Inferior parietal cortex (tissue), 1 donor: ENCODE data around the gene ELL.

Experiments
- DNase-seq: peaks from one replicate; pipeline ENCODE4 v3.0.0-alpha.2; 2016; ENCODE audit errors: extremely low spot score

ELL gene

DNA sequence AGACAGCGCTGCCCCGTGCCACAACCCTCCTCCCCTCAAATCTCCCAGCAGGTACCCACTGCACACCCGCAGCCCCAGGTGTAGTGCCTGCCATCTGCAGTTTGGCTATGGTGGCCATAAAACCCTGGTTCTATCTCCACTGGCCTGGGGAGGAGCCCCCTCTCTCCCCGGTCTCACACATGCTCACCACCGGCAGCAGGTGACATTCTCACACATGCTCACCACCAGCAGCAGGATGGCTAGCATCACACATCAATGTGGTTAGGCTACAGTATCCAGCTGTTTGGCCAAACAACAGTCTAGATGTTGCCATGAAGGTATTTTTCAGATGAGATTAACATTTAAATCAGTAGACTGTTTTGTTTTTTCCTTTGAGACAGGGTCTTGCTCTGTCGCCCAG lies 31.1 kb downstream of the ELL start:
- DNase-seq: no peak

DNA sequence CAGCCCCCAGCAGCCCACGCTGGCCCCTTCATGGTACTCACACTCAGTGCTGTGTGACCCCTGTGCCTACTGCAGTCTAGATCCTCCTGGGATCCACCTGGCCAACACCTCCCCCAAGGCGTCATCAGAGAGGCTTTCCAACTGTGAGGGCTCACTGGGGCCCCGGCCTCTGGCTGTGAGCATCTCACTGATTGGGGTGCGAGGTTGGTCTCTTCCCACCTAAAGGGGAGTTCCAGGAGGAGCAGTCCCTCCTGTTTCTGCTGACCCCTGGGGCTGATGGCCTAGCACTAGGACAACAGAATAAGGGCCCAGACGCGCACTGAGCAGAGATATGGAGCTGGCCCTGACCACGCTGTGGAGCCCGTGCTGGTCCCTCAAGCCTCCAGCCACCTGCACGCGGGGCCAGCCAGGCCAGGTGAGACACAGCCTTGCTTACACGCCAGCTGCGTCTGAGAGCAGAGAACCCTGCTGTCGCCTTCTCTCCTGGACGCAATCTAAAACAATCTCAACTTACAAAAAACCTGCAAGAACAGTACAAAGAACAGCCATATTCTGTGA lies 32.2 kb downstream of the ELL start:
- DNase-seq: no peak

DNA sequence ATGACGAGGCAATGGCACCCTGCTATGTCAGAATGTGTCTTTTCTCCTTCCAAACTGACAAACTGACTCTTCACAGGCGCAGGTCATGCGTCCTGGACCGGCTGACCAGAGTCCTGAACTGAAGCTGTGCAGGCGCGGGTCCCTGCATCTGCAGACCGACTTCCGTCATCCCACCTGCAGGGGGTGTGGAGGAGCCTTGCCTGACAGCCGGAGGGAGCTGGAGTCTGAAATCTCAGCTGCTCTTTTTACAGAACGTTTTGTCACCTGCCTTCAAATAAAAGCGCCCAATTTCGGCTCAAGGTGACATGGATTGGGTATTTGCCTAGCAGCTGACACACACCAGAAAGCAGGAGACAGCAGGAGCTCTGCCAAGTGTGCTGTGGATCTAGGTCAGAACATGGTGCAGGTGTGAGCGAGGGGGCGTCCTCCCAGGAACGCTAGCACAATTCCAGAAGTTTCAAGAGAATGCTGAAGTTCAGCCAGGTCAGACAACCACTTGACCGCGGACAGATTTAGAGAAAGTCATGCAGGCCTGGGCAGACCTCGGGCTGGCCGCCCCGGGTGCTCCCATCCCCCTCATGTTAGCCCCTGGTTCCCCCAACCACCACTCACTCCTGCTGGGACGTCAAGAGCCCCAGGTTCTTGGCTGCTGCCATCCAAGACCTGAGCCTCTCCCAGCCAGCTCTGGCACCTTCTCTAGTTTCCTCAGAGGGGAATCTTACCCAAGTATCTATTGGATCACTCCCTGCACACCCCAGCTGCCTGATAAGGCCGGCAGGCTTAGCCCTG lies 32.8 kb downstream of the ELL start:
- DNase-seq: no peak

DNA sequence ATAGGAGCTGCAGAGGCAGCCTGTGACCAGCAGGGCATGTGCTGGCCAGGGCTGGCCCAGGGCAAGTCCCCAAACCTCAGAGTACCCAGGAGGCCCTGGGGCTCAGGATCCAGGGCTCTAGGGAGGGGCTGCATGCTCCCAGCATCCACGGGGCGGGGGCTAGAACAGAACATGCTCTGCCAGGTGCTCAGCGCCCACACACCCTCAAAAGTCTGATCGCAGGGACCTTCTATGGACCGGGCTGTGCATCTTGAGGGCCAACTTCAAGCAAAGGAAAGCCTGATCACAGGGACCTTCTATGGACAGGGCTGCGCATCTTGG lies 33.5 kb downstream of the ELL start:
- DNase-seq: no peak

DNA sequence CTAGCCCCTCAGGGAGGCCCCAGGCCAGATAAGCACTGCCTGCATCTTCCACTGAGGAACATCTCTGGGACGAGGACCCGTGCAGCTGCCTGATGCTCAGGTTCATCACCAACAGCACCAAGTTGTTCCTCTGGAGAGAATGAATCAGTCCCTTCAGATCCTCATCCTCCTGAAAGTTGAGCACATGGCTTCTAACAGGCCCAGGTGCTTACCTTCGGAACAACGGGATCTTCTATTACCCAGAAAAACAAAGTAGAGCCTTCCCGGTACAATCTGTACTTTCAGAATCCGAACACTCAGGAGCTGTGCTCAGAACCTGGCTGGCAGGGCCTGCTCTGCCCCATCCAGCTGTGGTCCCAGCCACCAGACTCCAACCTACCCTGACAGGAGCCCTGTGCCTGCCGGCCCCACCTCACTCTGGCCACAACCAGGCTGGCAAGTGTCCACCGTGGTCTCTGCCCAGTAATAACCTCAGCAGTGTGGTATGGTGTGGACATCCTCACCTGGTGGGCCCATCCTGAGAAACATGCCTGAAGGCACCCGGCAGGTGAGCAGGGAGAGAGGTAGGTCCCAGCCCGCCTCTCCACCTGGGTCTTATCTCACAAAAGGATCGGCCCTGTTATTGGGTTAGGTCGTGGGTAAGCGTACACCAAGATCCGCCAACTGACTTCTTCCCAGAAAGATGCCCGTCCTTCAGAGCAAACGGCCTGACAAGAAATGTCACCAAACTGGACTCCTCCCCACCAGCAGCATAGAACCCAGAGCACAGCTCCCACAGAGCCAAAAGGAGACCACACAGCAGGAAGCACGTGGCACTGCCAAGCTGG lies 34.1 kb downstream of the ELL start:
- DNase-seq: no peak

DNA sequence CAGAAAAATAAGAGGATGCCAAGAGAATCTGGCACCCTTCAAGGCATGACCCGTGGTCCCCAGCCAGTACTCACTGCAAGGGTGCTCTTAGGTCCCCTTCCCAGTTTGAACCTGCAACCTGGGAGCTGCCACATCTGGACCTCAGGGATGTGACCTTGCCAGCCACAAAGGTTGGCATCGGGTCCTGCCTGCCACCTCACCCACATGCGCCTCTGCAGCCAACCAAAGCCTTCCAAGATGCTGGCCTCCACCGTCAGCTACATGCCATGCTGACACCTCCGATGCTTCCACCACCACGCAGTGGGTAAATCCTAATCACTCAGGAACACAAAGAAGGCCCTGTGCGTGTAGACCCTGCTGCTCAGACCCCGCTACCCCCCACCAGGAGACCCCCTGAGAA lies 35.1 kb downstream of the ELL start:
- DNase-seq: no peak

DNA sequence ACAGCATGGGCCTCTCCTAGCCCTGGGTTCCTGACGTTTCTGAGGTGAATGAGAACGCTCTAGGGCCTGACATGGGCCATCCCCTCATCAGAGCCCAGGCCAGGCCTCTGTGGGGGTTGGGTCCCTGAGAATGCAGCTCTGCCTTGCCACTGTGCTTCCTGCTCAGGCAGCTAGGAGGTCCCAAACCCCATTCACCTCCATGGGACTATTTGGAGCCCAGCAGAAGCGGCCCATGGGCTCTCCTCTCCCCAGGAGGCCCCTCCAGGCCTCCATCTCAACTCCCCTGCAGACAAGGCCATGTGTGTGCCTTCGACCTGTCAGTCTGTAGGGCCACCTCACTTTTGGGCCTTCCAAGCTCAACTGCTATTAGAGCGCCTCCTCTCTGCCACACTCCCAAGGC lies 36.9 kb downstream of the ELL start:
- DNase-seq: no peak

DNA sequence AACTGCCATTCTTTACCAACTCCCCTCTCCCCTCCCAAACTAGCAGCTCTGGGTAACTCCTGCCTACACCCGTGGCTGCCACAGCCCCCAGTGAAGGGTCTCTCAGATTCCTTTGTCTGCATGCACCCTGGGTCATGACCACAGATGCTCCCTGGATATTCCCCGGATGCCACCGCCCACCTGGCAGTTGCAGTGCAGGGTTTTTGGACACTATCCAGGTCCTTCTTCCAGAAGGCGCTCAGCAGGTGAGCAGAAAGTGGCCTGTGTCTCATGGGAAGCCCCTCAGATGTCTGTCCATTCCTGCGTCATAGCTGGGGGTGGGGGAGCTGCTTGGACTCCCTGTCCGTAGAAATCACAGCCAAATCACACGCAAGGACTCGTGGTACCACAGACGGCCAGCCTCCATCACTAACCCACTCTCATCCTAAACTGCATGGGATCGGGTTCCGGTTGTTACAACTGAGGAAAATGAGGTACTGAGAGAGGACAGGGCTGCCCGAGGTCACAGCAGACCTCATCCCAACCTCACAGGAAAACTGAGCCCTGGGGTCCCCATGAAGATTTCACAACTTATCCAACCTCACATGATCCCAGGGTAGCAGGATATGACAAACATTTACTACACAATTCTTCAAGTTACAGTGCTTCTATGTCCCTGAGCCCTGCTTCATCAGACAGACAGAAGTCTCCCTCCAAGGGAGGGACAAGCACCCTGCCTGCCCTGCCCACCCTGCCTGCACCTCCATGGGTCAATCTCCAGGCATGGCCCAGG lies 38.6 kb downstream of the ELL start:
- no peak for DNase-seq

DNA sequence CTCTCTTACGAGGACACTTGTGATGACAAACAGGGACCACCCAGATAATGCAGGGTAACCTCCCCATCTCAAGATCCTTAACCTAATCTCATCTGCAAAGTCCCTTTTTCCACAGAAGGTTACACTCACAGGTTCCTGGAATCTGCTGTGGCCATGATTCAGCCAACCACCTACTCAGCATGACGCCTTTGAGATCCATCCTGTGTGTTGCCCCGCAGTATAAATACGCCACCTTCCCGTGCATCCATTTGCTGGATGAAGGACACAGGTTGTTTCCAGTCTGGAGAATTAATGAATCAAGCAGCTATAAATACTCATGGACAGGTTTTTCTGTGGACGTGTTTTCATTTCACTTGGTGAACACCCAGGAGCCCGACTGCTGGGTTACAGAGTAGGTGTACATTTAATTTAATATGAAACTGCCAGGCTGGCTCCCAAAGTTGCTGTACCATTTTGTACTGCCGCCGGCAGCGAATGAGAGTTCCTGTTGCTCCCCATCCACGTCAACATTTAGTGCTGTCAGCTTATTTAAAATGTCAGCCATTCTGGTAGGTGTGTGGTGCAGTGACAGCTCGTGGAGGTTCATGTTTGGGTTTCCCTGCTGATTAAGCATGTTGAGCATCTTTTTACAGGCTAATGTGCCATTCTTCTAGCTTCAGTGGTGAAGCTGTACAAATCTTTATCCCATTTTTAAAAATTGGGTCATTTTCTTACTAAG lies 40.2 kb downstream of the ELL start:
- DNase-seq: no peak

DNA sequence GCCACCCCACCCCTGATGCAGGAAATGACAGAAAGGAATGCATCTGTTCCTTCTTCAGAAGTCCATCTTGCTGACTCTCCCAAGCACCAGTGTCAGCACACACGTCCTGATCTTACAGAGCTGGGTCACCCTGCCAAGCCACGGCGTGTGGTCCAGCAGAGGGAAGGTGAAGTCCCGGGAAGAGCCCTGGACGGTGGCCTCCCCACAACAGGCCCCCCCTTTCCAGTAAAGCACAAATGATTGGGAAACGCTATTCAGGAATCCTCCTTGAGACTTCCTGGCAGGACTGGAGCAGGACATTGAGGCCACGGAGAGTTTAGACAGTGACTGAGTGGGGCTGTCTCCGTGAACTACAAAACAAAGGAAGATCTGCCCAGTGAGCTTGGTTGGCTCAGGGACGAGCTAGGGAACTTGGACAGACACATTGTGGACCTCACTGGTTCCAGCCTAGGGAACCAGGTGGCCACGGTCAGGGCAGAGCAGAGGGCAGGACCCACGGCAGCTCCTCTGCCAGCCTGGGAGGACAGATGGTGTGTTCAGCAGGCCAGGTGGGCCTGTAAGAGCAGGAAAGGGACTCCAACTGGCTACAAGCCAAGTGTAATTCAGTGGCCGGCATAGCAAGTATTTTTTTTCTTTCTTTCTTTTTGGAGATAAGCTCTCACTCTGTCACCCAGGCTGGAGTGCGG lies 41.7 kb downstream of the ELL start:
- DNase-seq: no peak

DNA sequence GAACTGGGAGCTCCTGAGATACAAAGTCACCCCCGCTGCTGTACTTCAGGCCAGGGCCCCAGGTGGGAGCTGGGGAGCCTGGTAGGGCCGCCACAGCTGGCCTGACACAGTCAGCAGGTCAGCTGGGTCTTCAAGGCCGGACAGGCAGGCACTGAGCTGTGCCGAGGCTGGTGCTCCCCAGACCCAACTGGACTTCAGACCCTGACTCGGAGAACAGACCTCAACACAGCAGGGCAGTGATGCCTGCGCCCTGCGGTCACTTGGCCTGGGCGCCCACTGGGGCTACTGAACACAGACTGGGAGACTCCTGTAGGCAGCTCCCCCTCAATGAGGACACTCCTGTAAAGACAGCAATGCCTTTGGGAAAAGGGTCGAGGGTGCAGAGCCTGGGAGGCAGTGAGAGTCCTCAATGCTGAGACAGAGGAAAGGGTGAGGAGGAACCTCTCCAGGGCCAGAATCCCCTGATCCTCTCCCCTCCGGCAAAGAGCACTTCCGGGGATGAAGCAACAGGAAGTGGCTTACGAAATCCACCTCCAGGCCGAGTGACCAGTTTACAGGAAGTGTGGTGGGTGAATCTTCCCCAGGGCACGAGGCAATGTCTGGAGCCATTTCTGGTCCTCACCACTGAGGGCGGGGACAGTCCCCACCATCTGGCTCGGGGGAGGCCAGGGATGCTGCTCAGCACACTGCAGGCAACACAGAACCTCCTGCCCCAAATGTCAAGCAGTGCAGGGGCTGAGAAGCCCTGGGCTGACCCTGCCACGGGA lies 43.1 kb downstream of the ELL start:
- peak; percentile 42 for DNase-seq

DNA sequence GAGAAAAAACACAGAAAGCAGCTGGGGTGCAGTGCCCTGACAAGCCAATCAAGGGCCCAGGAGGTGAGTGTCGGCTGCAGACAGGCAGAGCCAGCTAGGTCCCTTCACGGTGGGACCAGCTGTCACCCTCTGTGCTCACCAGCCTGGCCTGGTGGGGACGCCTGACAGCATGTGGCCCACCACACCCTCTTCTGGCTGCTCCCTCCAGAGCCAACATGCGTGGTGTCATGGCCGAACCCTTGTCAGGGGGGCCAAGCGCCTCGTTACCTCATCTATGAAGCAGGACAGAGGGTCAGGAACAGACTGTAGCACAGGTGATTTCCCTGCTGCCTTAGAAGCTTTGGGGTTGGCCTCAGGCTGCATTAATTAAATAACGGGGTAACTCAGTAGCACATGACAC lies 43.9 kb downstream of the ELL start:
- DNase-seq: no peak

DNA sequence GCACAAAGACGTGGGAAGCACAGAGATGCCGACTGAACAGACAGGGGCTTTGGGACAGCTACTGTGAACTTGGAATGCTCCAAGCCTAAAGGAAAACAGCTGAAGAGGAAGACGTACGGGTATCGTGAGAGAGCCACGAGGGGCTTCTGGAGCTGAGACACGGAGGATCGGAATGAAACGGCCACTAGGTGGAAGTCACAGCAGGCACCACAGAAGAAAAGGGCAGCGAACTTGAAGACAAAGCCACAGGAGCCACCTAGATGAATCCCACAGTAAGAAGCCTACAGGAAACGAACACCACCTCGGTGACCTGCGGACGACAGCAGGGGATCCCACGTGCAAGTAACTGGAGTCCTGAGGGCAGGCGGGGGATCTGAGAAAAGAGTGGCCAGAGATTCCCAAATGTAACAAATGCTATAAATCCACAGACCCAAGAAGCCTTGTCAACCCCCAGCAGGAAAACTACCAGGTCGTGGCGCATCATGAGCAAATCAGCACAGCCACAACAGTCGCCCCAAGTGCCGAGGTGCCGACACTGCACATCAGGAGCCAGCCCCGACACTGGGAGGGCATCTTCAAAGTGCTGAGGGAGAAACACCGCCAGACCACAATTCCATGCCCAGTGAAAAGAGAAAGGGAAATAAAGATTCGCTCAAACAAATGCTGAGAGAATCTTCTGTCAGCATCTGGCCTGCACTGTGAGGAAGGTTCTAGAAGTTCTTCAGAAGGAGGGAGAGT lies 44.7 kb downstream of the ELL start:
- no peak for DNase-seq

DNA sequence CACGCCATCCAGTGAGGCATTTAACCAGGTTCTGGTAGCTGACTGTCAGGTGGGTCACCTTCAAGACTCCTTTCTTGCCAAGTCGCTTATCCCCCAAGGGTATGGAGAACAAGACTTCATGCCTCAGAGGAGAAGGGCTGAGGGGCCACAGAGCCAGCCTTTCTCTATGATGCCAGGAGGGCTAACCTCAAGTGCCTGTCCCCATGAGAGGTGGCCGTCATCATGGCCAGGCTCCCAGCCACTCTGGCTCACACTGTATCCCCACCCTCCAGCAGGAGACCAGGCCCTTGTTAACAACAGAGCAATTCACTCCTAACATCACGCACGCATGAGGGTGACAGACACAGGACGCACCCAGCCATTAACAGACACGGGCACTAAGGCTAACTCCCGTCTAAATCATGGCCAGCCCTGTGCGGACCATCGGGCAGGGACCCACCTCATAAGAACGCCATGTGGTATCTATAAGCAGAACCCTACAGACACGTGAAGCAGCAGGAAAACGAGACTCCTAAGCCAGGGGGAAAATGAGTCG lies 45.3 kb downstream of the ELL start:
- no peak for DNase-seq

DNA sequence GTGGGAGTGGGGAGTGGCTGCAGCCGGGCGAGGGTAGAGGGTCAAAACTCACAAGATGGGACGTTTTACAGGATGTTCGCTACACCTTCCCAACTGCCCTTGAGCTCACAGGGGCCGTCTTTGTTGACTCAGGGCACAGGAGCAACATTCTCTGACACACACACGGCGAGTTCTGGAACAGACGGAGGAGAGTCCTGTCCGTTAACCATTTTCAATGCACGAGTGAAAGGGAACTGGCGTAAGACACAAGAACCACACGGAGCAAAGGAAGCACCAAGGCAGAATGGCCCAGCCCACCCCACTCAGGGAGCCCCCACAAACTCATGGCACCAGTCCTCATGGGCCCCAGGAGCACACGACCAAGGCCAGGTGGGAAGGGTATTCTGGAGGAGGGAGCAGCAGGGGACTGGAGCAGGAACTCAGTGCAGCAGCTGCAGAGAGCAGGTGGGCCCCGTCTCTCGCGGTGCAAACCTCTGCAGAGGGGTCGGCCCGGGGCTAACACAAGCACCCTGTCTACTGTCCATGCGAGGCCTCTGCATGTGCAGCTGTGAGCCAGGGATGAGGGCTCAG lies 46.0 kb downstream of the ELL start:
- no peak for DNase-seq

DNA sequence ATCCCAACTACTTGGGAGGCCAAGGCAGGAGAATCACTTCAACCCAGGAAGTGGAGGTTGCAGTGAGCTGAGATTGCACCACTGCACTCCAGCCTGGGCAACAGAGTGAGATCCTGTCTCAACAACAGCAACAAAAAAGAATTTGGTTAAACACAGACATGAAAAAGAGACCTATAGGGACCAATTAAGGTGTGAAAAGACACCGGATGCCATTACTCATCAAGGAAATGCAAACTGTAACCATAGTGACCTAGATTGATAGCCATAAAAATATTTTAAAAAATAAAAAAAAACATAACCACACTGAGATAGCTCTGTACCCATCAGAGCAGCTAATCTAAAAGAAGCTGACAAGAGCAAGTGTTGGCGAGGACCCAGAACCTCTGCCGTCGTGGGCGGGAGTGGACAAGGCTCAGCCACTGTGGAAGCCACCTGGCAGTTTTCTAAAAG lies 46.8 kb downstream of the ELL start:
- no peak for DNase-seq

DNA sequence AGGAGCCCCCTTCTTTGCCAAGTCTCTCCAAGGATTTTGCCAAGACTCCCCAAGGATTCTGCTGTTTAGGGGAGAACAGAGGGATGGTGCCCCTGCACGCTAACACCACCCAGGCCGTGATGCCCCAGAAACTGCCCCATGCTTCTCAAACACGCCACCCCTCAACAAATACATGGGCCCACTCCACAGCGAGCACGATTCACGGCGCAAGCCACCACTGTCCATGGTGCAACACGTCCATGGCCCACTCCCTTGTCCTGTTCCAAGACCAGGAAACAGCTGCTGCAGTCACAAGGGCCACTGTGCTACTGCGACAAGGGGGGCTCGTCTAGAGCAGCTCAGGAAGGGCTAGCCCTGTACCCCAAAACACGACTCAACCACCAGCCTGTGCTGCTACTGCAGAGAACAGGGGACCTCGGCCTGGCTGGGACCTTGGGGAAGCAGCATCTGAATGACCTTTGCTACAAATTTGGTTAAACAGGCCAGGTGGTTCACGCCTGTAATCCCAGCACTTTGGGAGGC lies 47.4 kb downstream of the ELL start:
- DNase-seq: no peak

DNA sequence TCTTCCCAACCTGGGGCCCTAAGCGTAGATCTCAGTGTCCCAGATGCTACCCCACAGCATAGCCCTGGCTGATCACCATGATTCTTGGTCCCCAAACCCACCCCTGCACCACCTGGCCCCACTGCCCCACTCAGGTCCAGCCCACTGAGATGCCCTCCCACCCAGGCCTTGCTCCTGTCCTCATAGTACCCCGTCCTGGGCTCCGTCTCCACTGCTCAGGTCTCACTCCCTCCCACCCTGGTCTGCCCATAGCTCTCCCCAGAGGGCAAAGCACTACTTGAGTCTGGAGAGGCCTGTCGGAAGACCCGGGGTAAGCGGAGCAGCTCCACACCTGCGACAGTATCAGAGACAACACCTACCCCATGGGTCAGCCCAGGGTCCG lies 48.2 kb downstream of the ELL start:
- no peak for DNase-seq
